Fibroblast of lung (primary cell): ENCODE data around the gene GREB1. TPM values are rescaled to one million over a fixed set of nuclear protein-coding genes. Genes with fewer than 3 reads are reported as not detected.

Experiments
- DNase-seq, 2 donors: peaks; one replicate each; pipeline versions ENCODE4 v3.0.0 to v3.0.0-alpha.2; 2010; ENCODE audit warnings: low read depth in 2 of 2
- H2AFZ ChIP-seq: 2 replicates; pipeline ENCODE4 v1.5.1; 2012; ENCODE audit warnings: low read length, control low read depth, inconsistent platforms
- H3K27ac ChIP-seq: 2 replicates; pipeline ENCODE4 v1.5.1; 2011; ENCODE audit warnings: low read length, control low read depth; ENCODE audit not compliant: insufficient read depth
- H3K27me3 ChIP-seq: 2 replicates; pipeline ENCODE4 v1.5.1; 2011; ENCODE audit warnings: mild to moderate bottlenecking, low read length; ENCODE audit not compliant: control insufficient read depth, insufficient read depth
- H3K36me3 ChIP-seq: 2 replicates; pipeline ENCODE4 v1.5.1; 2011; ENCODE audit warnings: low read length; ENCODE audit not compliant: control insufficient read depth, insufficient read depth
- H3K4me1 ChIP-seq: 2 replicates; pipeline ENCODE4 v1.5.1; 2011; ENCODE audit warnings: low read length; ENCODE audit not compliant: control insufficient read depth, insufficient read depth; ENCODE audit errors: extremely low read depth
- H3K4me2 ChIP-seq: 2 replicates; pipeline ENCODE4 v1.5.1; 2011; ENCODE audit warnings: low read length, control low read depth; ENCODE audit not compliant: insufficient read depth; ENCODE audit errors: extremely low read depth
- H3K4me3 ChIP-seq, 4 experiments: fragments of 200-600 bp in 1 of 4; sonication (generic) in 1 of 4; replicated peaks in 1 of 4; 2 replicates each; pipeline ENCODE4 v1.5.1; 2011 to 2016; ENCODE audit warnings: low read length in 4 of 4, low read depth in 3 of 4, mild to moderate bottlenecking in 3 of 4, control low read depth in 2 of 4, inconsistent platforms in 1 of 4, mixed read lengths in 1 of 4; ENCODE audit not compliant: insufficient read depth in 1 of 4; ENCODE audit errors: control extremely low read depth in 1 of 4
- H3K79me2 ChIP-seq: 2 replicates; pipeline ENCODE4 v1.5.1; 2012; ENCODE audit warnings: mild to moderate bottlenecking, low read length, inconsistent platforms; ENCODE audit not compliant: control insufficient read depth, insufficient read depth
- H3K9ac ChIP-seq: 2 replicates; pipeline ENCODE4 v1.5.1; 2011; ENCODE audit warnings: mild to moderate bottlenecking, low read length, control low read depth; ENCODE audit not compliant: insufficient read depth
- H3K9me3 ChIP-seq: 2 replicates; pipeline ENCODE4 v1.5.1; 2012; ENCODE audit warnings: low read depth, low read length; ENCODE audit not compliant: control insufficient read depth, insufficient read depth
- H4K20me1 ChIP-seq: 2 replicates; pipeline ENCODE4 v1.5.1; 2011; ENCODE audit warnings: low read length; ENCODE audit not compliant: control insufficient read depth, insufficient read depth; ENCODE audit errors: extremely low read depth
- EZH2 ChIP-seq: IDR thresholded peaks from 2 replicates; pipeline ENCODE4 v1.5.1; 2012; ENCODE audit warnings: low read length, control low read depth, mild to moderate bottlenecking; ENCODE audit errors: missing control alignments
- polyA plus RNA-seq, 2 donors: library from polyadenylated mRNA; depleted of rRNA in 1 of 2; stranded (reverse) in 1 of 2; unstranded in 1 of 2; fragments of >200 nt; gene quantifications; 2 replicates each; pipeline ENCODE4 v1.2.1, GENCODE V29; 2011 to 2012; ENCODE audit warnings: missing spikeins in 1 of 2
- total RNA-seq: library from RNA; depleted of rRNA; stranded (reverse); fragments of >200 nt; gene quantifications from 2 replicates; pipeline ENCODE4 v1.2.1, GENCODE V29; 2014
- TF ChIP-seq, protein P1 (sequence below), 2 donors: IDR thresholded peaks in 1 of 2; conservative IDR thresholded peaks in 1 of 2; 1 replicate in 1 of 2; 2 replicates in 1 of 2; pipeline ENCODE4 v1.5.1; 2011 to 2012; ENCODE audit warnings: low read length in 2 of 2, control low read depth in 1 of 2, inconsistent platforms in 1 of 2, low read depth in 1 of 2, mild to moderate bottlenecking in 1 of 2

The GREB1 gene
- total and polyA plus RNA-seq, 2 donors (not counting 1 experiment from before 2014, with no cell fraction given), result 0.06 to 2.0 TPM

DNA sequence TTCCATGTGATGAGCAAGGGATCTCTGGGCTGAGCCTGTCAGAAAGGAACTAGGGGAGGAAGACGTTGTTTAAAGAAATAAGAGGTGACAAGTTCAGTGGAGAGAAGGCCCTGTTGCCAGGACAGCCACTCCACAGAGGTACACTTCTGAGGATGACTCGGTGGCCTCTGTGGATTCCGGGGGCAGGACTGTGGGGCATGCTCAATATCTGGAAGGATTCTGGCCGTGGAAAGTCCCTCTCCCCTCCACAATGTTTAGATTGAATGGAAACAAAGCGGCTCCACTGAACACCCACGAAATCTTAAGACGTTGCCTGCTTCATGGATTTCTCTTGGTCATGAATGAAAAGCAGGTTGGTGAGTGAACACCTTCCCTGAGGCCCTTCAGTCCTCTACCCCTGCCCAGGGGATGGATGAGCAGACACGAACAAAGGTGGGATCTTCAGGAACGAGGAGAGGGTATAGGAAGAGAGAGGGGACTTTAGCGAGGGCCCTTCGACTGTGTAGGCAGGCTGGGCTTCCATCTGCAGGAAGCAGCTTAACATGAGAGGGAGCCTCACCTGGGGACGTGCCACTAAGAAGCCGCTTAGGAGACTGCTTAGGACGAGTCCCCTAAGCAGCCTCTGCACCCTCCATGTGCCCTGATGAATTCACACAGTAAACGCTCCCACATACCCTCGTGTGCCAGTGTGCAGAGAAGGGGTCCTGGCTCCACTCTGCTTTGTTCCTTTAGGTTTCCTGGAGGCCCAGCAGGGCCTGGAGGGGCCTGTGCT lies 134.2 kb downstream of the GREB1 start:
- Histone ChIP-seq H3K27ac (no peak overlapping the region), H3K4me3 (no peak overlapping the region), H3K9me3 (no peaks in the 10 kb centered on the region), H3K4me2 (no peak overlapping the region), H3K9ac (no peak overlapping the region), H4K20me1 (no peaks in the 10 kb centered on the region), H3K36me3 (no peaks in the 10 kb centered on the region), H3K79me2 (no peaks in the 10 kb centered on the region), H2AFZ (no peak overlapping the region), H3K27me3 (peaks cover 6% of the 10 kb centered on the region), H3K4me1 (no peaks in the 10 kb centered on the region)
- DNase-seq, result no peak
- no peak for TF ChIP-seq EZH2
- TF ChIP-seq, protein P1, sequence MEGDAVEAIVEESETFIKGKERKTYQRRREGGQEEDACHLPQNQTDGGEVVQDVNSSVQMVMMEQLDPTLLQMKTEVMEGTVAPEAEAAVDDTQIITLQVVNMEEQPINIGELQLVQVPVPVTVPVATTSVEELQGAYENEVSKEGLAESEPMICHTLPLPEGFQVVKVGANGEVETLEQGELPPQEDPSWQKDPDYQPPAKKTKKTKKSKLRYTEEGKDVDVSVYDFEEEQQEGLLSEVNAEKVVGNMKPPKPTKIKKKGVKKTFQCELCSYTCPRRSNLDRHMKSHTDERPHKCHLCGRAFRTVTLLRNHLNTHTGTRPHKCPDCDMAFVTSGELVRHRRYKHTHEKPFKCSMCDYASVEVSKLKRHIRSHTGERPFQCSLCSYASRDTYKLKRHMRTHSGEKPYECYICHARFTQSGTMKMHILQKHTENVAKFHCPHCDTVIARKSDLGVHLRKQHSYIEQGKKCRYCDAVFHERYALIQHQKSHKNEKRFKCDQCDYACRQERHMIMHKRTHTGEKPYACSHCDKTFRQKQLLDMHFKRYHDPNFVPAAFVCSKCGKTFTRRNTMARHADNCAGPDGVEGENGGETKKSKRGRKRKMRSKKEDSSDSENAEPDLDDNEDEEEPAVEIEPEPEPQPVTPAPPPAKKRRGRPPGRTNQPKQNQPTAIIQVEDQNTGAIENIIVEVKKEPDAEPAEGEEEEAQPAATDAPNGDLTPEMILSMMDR (conservative IDR thresholded peaks at IDR 0.05 in 1 of 2, IDR thresholded peaks at IDR 0.05 in 1 of 2; ENCODE audit: low read depth in 1 of 2, low read length in 2 of 2), result no peak

DNA sequence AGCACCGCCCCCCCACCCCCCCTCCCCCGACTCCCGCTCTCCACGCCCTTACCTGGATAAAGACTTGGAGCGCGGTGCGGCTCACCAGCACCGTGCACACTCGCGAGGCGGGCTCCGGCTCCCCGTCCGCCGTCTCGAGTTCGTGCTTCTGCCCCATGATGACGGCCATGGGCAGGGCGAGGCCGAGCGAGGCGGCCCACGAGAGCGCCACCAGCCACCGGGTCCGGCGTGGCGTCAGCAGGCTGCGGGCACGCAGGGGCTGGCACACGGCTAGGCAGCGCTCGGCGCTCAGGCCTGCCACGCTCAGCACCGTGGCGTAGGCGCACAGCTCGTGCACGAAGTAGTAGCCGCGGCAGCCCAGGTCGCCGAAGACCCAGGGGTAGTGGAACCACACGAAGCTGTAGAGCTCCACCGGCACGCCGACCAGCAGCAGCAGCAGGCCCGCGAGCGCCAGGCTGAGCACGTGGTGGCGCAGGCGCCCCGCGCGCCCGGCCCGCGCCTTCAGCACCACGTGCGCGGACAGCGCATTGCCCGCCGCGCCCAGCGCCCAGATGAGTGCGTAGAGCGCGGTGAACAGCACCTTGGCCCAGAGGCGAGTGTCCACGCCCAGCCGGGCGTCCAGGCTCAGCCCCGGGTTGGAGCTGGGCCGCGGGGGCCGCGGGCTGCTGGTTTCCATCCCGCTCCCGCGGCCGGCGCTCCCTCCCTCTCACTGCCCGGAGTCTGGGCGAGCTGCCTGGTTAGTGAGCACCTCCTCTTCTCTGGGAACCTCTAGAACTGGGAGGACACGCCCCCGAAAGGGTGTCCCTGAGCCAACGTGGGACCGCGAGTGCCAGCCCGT lies 135.8 kb downstream of the GREB1 start, which contains the start of gene NTSR2:
Gene NTSR2, minus strand, starts transcription at position 742 of the 838 bp plus-strand sequence. Its CDS starts 66 bp downstream, at position 676.
- no peak within 1 kb of the TSS for H2AFZ ChIP-seq
- no peak within 1 kb of the TSS for H3K9ac ChIP-seq
- no peaks in the 10 kb centered on the region for H3K9me3 ChIP-seq
- H3K36me3 ChIP-seq, result no peaks in the 10 kb centered on the region
- H3K4me2 ChIP-seq, result peak within 1 kb of the TSS; percentile 16
- H3K4me1 ChIP-seq, result no peaks in the 10 kb centered on the region
- H3K79me2 ChIP-seq, result no peaks in the 10 kb centered on the region
- no peaks in the 10 kb centered on the region for H4K20me1 ChIP-seq
- peak within 1 kb of the TSS in 1 of 4 experiments; percentile 27 for H3K4me3 ChIP-seq
- no peak for TF ChIP-seq EZH2
- TF ChIP-seq, protein P1 (conservative IDR thresholded peaks at IDR 0.05 in 1 of 2, IDR thresholded peaks at IDR 0.05 in 1 of 2; ENCODE audit: low read depth in 1 of 2, low read length in 2 of 2), result no peak
- H3K27me3 ChIP-seq, result peaks cover 6% of the 10 kb centered on the region
- H3K27ac ChIP-seq, result no peak within 1 kb of the TSS
- DNase-seq, result peak; percentile 66 to 67

DNA sequence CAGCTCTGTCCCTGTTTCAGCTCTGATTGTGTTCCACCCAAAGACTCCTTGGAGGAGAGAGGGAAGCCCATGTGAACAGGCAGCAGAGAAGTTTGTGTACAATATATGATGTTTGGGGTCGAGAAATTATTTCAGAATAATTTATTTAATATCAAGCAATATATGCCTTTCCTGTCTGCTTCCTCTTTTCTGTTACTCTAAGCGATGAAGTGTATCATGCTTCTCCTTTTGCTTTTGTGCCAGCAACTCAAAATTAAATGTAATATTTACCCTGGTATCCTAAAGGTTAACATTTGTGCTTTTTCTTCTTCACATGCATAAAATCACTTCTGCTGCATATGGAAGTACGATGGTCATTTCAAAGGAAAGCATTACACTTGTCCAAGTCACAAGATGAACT lies 138.6 kb downstream of the GREB1 start:
- no peak overlapping the region for H3K27ac ChIP-seq
- H3K27me3 ChIP-seq, result peaks cover 8% of the 10 kb centered on the region
- no peaks in the 10 kb centered on the region for H4K20me1 ChIP-seq
- H3K4me2 ChIP-seq, result no peak overlapping the region
- TF ChIP-seq EZH2, result no peak
- TF ChIP-seq, protein P1 (conservative IDR thresholded peaks at IDR 0.05 in 1 of 2, IDR thresholded peaks at IDR 0.05 in 1 of 2; ENCODE audit: low read depth in 1 of 2, low read length in 2 of 2), result no peak
- no peaks in the 10 kb centered on the region for H3K9me3 ChIP-seq
- DNase-seq, result no peak
- no peaks in the 10 kb centered on the region for H3K36me3 ChIP-seq
- no peak overlapping the region for H3K4me3 ChIP-seq
- no peaks in the 10 kb centered on the region for H3K79me2 ChIP-seq
- H3K4me1 ChIP-seq, result peaks cover 6% of the 10 kb centered on the region
- H2AFZ ChIP-seq, result no peak overlapping the region
- no peak overlapping the region for H3K9ac ChIP-seq
